Measurements from ENCODE around the gene FUBP3.

Gene FUBP3

GRCh38 chr9:130668196-130668595 is 88.8 kb downstream of the FUBP3 start:
- TF ChIP-seq EZH2phosphoT487 (conservative IDR thresholded peaks at IDR 0.05; ENCODE audit: low read length) (no peak), CTCF (IDR thresholded peaks at IDR 0.05; ENCODE audit: insufficient read depth, low read length, poor library complexity, severe bottlenecking) (no peak)
- Histone ChIP-seq H2AFZ (ENCODE audit: low read depth, low read length, severe bottlenecking) (no peak overlapping the region), H3K27ac (ENCODE audit: low read depth, low read length) (no peak overlapping the region), H3K9ac (ENCODE audit: low read length) (no peak overlapping the region), H4K20me1 (ENCODE audit: low read depth, low read length) (no peaks in the 10 kb centered on the region), H3K36me3 (ENCODE audit: low read length) (no peaks in the 10 kb centered on the region), H3K4me3 (ENCODE audit: insufficient read depth, low read length, poor library complexity, severe bottlenecking) (no peak overlapping the region), H3K9me2 (replicated peaks; ENCODE audit: insufficient read depth, low read length) (no peaks in the 10 kb centered on the region), H3K79me2 (ENCODE audit: insufficient read depth, low read length) (no peaks in the 10 kb centered on the region), H3K4me2 (ENCODE audit: low read depth, low read length, poor library complexity, severe bottlenecking) (no peak overlapping the region), H3F3A (ENCODE audit: insufficient read depth) (no peaks in the 10 kb centered on the region), H3K9me3 (ENCODE audit: insufficient read depth, low read length) (no peaks in the 10 kb centered on the region), H3K27me3 (ENCODE audit: low read length) (no peaks in the 10 kb centered on the region)

- no peaks in the 10 kb centered on the region for H3K9me2 ChIP-seq (replicated peaks; ENCODE audit: insufficient read depth, low read length)
- no peak overlapping the region for H3K4me2 ChIP-seq (ENCODE audit: low read depth, low read length, poor library complexity, severe bottlenecking)
- H4K20me1 ChIP-seq (ENCODE audit: low read depth, low read length): no peaks in the 10 kb centered on the region
- TF ChIP-seq EZH2phosphoT487 (conservative IDR thresholded peaks at IDR 0.05; ENCODE audit: low read length) (no peak), CTCF (IDR thresholded peaks at IDR 0.05; ENCODE audit: insufficient read depth, low read length, poor library complexity, severe bottlenecking) (no peak)
- H3K36me3 ChIP-seq (ENCODE audit: low read length): no peaks in the 10 kb centered on the region
- H2AFZ ChIP-seq (ENCODE audit: low read depth, low read length, severe bottlenecking): no peak overlapping the region
- H3K79me2 ChIP-seq (ENCODE audit: insufficient read depth, low read length): no peaks in the 10 kb centered on the region
- H3K27me3 ChIP-seq (ENCODE audit: low read length): no peaks in the 10 kb centered on the region
- H3F3A ChIP-seq (ENCODE audit: insufficient read depth): no peaks in the 10 kb centered on the region
- H3K9ac ChIP-seq (ENCODE audit: low read length): no peak overlapping the region
- H3K4me3 ChIP-seq (ENCODE audit: insufficient read depth, low read length, poor library complexity, severe bottlenecking): no peak overlapping the region
- no peak overlapping the region for H3K27ac ChIP-seq (ENCODE audit: low read depth, low read length)
- H3K9me3 ChIP-seq (ENCODE audit: insufficient read depth, low read length): no peaks in the 10 kb centered on the region
Measured at GRCh38 chr9:130668659-130669058, 89.3 kb downstream of the FUBP3 start.

GRCh38 chr9:130669965-130670364 is 90.6 kb downstream of the FUBP3 start:
- Histone ChIP-seq H3K9me2 (replicated peaks; ENCODE audit: insufficient read depth, low read length) (no peaks in the 10 kb centered on the region), H3F3A (ENCODE audit: insufficient read depth) (no peaks in the 10 kb centered on the region)
- no peak for TF ChIP-seq CTCF (IDR thresholded peaks at IDR 0.05; ENCODE audit: insufficient read depth, low read length, poor library complexity, severe bottlenecking)
- no peak for TF ChIP-seq EZH2phosphoT487 (conservative IDR thresholded peaks at IDR 0.05; ENCODE audit: low read length)

More at GRCh38 chr9:130669965-130670364, 90.6 kb downstream of the FUBP3 start:
- Histone ChIP-seq H3K36me3 (ENCODE audit: low read length) (no peaks in the 10 kb centered on the region), H3K4me2 (ENCODE audit: low read depth, low read length, poor library complexity, severe bottlenecking) (no peak overlapping the region), H3K4me3 (ENCODE audit: insufficient read depth, low read length, poor library complexity, severe bottlenecking) (no peak overlapping the region), H2AFZ (ENCODE audit: low read depth, low read length, severe bottlenecking) (no peak overlapping the region), H3K27ac (ENCODE audit: low read depth, low read length) (no peak overlapping the region), H4K20me1 (ENCODE audit: low read depth, low read length) (no peaks in the 10 kb centered on the region), H3K9ac (ENCODE audit: low read length) (no peak overlapping the region), H3K27me3 (ENCODE audit: low read length) (no peaks in the 10 kb centered on the region), H3K79me2 (ENCODE audit: insufficient read depth, low read length) (no peaks in the 10 kb centered on the region), H3K9me3 (ENCODE audit: insufficient read depth, low read length) (no peaks in the 10 kb centered on the region)

All from SU-DHL-6 (cell line).